ENCODE results near the gene ARSI.

DNA sequence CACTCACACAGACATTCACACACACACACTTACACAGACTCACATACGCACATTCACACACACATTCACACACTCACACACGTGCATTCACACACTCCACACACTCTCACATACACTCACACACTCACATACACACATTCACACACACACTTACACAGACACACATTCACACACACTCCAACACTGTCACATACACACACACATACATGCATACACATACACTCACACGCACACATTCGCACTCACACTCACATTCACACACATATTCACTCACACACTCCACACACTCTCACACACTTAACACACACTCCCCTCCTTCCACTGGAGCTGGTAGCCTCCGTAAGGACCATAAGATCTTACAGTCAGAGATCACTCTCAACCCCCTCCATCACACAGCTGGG is 39.3 kb downstream of the ARSI start:
- no peak for TF ChIP-seq CTCF (IDR thresholded peaks at IDR 0.05)
- TF ChIP-seq POLR2A (IDR thresholded peaks at IDR 0.05): no peak

Data from lower leg skin (tissue), 3 donors.